HG02884 (cell line): ENCODE results near the gene ATP7B.

ENCODE experiments used
- ATAC-seq: cut with Tn5 transposase; IDR thresholded peaks from one replicate; pipeline ENCODE4 v1.9.1; 2021; ENCODE audit warnings: mild to moderate bottlenecking, moderate library complexity; ENCODE audit not compliant: unreplicated experiment

Gene ATP7B

DNA sequence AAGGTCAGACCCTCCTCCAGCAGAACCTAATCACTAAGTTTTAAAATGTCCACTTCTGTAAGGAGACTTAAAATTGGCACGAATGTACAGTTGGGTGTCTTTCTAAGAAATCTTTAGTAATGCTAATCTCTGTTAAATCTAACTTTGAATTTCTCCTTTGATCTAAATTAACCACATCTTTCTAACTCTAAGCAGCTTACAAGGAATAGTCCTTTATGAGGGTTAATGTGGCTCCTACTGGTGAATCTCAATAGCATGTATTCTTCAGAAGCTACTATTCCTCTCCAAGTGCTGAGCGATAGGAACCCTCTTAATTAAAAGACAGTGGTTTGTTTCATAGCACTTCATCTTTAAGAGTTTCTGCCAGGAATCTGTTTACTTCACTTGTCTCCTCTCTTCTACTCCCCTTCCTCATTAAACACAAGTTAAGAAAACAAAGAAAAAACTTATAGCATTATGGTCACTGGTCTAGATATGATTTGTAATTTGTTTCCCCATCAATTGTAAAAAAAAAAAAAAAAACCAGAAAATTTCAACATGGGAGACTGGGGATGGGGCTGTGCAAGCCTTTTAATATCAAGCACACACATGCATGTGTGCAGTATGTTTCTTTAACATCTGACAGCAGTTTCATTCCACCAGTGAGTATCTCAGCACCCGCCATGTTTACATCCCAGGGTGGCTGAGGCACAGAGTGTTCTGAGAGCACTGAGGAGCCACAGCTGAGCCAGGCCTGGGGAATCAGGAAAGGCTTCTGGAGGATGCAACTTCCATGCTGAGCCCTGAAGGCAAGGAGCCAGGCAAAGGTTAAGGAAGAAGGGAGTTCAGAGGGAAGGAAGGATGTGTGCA lies 57.7 kb downstream of the ATP7B start:
- no peak for ATAC-seq

DNA sequence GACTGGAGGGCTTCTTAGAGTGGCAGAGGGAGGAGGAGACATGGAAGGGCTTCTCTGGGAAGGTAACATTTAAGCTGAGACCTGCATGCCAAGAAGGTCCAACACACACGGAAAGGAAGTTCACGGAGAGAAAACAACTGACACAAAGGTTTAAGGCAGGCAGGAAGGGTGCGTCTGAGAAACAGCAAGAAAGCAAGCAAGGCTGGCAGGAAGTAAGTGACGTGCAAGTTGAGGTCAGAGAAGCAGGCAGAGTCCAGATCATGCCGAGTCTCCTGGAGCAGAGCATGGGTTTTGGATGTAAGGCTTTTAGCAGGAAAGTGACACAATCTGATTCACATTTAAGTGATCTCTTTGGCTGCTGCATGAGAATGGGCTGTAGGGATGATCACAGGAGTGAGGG lies 60.5 kb downstream of the ATP7B start:
- no peak for ATAC-seq

DNA sequence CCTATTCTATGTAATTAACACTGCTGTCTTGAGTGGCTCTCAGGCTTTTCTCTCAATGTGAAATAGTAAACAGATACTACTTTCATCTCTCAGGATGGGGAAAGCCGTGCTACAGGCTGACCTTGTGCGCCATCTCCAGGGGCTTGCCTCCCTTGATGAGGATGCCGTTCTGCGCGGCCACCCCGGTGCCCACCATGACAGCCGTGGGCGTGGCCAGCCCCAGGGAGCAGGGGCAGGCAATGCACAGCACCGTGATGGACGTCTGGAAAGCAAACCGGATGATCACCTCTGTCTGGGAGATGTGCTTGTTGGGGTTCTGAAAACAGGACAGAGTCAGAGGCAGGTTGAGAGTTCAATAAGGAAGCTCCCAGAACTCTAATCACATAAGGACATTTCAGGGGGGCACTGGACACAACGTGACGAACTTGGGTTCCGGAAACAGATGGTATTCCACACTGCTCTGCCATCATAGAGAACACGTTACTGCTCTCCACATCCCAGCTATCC lies 65.0 kb downstream of the ATP7B start:
- ATAC-seq: no peak

DNA sequence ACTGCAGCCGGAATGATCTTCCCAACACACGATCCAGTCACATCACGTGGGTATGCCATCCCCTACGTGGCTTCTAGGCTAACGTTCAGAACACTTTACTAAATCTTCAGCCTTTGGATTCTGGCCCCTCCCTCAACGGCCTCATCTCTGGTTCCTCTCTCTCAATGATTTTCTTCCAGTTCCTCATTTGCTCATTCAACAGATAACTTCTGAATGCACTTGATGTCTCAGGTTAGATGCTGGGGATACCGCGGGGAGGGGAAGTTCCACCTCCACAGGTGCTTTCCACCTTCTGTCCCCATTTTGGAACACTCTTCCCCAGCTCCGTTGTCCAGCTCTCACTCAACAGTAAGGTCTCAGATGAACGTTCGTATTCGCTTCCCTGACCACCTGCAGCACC lies 66.1 kb downstream of the ATP7B start:
- peak; percentile 82 for ATAC-seq

DNA sequence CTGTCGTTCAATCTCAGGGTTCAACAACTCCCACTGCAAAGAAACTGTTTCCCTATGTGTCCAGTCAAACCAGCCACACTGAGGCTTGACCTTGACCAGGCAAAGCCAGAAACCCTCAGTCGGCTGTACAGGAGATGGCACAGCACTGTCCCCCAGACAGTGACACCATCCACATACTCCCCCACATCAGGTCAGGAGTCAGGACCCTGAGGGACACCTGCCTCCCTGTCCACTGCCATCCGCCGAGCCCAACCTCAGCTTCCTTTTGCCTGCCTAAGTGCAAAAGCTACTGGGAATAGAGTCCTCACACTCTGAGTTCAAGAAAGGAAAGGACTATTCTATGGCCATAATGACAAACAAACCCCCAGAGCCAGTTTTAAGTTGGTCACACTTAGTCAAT lies 66.8 kb downstream of the ATP7B start:
- ATAC-seq: no peak

DNA sequence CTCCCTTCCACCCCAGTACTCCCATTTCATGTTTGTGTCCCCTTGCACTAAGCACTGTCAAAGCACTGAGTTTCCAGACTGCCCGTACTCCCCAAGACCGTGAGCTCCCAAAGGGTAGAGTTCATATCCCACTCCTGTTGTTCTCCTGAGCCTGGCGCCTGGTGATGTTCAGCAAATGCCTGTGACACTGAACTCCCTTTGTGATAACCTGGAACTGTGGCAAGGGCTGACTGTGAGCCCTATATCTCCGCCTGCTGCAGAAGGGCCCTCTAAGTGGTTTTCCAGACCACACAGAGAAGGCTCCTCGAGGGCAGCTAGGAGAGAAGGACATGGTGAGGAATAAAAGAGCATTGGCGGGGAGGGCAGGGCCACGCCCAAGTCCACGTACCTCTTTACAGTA lies 67.5 kb downstream of the ATP7B start:
- no peak for ATAC-seq

DNA sequence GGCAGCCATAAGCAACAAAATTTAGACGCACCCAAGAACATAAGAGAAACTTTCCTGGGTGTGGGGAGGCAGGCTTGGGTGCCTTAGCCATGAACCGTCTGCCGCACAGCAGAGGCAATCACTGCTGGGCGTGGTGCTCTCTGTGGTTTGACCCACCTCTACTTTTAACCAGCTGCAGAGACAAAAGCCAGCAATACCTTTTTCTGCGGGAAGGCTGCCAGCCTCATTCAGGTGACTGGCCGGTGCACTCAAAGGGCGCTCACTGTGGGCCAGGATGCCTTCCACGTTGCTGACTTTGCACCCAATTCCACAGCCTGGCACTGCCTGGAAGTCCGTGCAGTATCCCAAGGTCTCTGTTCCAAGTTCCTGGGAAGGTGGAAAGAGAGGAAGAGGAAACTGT lies 69.1 kb downstream of the ATP7B start:
- no peak for ATAC-seq

DNA sequence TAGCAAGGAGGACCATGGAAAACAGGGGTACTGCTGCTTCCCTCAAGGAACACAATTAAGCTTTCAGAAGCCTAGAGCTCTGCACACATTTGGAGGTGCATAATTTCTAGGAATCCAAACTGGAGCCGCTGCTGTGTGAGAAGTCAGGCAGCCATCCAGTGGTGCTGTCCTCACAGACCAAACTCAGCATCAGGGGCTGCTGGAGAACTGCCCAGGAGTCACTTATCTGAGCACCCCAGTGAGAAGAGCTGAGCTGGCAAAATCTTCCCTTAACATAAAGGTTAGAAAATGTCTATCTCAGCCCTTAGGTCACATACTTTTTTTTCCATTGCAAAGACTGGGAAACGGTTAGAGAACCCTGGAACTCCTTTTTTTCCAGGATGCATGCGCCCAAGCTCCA lies 72.8 kb downstream of the ATP7B start:
- no peak for ATAC-seq

DNA sequence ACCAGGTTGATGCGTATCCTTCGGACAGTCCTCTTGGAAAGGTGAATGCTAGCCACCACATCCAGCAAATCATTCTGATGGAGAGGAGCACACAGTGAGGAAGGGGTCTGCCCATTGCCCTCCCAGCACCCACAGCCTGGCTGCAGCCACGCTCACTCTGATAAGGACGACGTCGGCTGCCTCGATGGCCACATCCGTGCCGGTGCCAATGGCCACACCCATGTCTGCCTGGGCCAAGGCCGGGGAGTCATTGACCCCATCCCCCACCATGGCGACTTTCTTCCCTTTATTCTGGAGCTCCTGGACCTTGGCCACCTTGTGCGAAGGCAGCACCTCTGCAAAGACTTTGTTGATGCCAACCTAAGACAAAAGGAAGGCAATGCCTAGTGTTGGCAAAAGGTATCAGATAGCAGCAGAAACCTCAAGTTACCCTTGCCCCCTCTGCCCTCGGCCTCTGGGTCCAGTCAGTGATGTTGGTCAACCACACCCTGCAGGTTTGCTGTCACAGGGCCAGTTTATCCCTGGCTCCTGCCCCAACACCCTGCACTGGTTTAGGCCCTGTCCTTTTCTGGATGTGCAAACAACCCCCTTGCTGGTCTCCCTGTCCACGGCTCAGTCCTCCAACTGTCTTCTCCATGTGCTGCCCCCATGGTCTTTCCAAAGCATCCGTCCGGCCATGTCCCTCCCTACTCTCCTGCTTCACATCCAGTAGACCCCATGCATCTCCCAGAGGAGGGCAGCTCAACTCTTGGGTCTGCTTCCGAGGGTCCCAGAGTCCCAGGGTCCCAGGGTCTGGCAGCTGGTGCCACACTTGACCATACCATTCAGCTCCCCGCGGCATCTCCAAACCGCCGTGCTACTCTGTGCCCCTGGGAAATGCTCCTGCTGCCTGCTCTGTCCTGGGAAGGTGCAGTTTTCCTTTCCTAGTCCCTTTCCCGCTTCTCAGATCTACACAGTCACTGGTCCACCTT lies 73.6 kb downstream of the ATP7B start:
- no peak for ATAC-seq

DNA sequence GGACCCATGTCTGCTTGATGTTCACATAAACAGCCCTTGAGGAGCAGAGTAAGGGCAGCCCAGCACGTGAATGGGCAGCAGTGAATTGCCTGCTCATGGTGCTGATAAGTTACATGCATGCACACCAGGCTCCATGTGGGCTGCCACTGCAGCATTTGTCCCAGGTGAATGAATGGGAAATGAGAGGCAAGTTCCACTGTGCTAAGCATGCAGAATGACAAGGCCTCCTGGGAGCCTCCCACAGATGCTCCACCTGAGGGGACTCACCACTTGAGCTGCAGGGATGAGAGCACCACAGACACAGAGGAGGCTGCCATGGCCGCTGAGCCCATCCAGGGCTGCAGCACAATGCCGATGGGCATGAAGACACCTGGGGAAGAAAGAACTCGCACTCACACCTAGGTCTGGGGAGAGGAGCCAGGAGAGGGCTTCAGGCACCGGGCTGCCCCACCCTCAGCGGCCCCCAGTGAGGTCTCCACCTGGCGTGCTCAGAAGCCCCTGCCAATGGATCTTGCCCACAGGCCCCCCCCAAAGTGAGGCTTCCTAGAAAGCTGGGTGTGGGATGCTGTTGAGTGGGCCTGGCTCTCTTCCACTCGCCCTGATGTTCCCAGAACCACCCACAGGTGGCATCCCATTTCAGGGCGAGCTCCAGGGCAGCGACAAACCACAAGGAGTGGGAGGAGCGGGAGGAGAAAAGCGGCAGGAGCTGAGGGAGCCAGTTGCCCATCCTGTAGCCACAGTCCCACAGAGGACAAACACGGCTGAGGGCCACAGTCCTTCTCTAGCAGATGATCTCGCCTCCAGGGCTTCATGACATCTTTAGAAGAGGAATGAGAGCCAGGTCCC lies 75.7 kb downstream of the ATP7B start:
- ATAC-seq: no peak

DNA sequence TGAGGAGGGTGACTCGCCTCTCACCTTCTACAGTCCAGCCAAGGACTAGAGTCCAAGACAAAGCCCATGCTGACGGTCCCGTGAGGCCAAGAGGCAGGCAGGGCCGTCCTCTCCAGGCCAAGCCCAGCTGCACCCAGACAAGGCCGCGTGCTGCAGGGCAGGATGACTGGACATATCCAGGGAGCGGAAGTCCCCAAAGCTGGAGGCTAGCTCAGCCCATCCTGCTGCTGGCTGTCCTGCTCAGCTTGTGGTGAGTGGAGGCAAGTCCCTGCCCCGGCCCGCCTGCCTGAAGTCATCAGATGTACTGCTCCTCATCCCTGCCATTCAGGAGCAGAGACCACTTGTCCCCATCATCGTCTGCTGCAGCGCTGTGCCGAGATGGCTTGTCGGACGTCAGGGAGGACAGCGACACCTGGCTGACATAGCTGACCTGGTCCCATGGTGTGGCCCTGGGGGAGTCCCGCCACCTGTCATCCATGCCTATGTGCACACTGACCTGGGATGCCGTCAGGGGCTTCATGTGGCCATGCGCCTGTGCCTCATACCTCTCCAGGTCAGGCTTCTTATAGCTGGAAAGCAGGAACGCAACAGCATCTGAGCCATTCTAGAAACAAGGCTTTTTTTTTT lies 76.7 kb downstream of the ATP7B start:
- ATAC-seq: no peak

DNA sequence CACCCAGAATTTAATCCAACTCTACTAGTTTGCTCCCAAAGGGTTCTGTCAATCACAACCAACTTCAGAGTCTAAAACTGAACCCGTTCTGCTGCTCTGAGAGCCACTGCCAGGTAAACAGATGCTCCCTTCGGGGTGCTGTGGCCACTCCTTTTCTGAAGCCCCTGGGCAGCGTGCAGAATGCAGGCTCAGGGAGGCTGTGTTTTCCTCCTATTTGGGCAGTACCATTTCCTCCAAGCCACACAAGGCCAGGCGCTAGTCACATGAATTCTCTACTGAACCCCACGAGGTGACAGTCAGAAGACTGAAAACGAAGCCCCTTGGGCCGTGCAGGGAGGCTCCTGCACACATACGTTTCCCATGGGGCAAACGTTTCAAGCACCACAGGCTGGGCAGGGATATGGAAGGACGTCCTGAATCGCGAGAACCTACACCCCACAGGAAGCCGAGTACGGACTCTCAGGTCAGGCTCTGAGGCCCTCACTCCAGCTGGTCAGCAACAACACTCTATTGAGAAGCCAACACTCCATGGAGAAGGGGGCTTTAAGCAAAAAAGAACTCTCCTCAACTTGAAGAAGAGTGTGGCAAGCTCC lies 77.7 kb downstream of the ATP7B start:
- ATAC-seq: no peak

DNA sequence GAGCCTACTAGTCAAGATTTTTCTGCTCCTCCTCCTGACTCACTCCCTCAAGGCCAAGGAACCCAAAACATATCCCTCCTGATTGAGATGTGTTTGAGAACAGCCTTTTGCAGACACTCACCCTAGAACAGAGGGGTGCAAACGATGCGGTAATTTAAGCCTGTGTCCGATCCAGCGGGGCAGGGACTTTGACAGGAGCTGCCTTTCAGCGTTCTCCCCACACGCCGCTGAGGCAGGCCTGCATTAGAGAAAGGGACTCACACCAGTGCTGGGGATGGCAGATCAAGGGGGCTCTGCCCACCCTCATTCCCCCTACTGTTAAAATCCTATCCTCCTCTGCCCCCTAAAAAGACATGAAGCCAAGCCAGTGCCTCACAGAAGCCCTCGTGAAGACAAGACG lies 79.0 kb downstream of the ATP7B start:
- no peak for ATAC-seq

DNA sequence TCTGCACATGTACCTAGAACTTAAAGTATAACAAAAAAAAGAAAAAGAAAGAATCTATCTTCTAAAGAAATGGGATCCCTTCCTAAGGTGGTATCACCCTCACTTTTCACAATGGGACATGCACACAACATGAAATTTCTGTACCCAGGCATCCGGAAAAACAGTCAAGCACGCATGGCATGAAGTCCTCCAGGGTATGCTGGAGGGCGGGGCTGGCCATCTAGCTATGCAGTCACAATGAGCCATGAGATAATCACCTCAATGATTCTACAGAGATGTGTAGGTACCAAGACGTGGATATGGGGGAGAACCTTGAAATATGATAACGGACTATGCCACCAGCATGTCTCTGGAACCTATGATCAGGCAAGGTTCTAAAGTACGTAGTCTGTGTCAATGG lies 79.6 kb downstream of the ATP7B start:
- no peak for ATAC-seq

DNA sequence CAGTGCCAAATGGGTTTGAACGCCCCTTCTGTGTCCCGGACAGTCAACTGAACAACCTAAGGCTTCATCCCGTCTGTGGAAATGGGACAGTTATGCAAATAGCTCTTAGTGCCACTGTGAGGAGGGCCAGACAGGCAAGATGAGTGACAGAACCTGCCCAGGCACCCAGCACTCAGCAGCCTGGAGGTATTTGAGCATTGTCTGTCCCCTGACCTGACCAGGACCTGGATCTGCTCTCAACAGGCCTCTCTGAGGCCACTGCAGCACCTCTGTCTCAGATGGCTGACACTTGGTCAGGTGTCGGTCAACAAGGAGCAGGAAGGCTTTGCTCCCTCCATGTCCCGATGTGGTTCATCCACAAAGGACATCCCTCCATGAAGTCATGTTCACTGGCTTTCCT lies 81.6 kb downstream of the ATP7B start:
- ATAC-seq: no peak

DNA sequence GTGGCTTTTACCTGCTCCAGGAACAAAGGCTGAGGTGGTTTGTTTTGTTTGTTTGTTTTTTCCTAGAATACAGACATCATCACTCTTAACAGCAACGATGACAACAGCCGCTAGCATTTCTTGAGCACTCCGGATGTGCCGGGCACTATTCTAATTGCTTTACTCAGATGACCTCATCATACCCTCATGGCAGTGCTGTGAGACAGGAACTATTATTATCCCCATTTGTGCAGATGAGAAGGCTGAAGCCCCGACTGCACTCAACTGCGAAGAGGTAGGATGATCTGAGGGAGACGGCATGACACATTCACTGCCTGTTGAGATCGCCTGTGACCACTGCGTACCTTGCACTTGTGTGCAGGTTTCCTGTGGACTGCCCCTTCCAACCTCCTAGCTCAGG lies 83.0 kb downstream of the ATP7B start:
- no peak for ATAC-seq

DNA sequence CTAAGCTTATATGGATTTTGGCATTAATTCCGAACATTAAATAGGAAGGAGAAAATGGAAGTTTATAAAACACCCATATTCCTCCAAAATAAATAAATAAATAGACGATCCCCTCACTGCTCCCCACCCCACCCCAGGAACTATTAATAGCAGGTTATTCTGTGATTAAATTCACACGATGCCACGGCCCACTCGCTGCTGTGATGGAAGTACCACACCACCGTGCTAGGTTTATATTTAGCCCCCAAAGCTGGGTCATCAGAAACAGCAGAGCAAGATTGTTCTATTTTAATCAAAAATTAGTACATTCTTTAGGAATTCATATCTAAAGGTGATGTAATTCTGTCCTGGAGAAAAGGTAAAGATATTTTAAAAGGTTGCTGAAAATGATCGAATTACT lies 84.1 kb downstream of the ATP7B start:
- ATAC-seq: no peak

DNA sequence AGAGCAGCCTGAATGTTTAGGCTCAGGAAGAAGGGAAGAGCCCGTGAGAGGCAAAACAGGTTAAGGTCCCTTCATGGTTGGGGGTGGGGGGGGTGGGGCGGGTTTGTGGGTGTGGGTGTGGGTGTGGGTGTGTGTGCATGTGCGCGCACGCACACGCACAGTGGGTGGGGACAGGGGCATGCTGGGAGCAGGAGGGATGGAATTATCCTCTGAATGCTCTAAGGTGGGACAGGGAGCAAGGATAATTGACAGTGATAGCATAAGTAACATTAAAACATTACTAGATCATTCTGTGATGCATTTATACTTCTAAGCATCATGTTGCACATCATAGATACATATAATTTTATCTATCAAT lies 84.7 kb downstream of the ATP7B start:
- ATAC-seq: no peak

DNA sequence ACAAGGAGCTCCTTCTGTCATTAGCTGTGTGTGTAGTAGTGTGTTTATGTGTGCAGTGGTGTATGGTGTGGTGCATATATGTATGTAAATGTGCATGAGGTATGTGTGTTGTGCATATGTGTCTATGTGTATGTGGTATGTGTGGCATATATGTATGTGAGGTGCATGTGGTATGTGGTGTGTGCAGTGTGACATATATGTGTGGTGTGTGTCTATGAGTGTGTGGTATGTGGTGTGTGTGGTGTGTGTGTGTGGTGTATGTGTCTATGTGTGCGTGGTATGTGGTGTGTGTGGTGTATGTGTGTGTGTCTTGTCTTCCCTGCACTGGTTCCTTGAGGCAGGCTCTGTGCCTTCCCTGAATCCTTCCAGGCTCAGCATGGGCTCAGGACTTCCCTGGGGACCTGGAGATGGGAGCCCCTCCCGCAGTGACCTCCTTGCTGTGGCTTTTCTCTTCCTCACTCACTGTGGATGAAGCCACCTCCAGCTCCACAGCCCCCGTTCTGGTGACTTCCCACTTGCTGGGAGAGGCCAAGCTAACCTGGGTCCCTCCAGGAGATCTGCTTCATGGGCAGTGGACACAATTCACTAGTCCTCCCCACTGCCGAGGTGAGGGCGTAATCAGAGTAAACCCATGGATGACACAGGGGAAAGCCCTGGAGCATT lies 85.3 kb downstream of the ATP7B start:
- no peak for ATAC-seq
